Mammary epithelial cell (primary cell): ENCODE measurements around the gene PLXNA1.

Experiments
- CTCF ChIP-seq, 2 donors: IDR thresholded peaks in 1 of 2; conservative IDR thresholded peaks in 1 of 2; 2 replicates each; pipeline ENCODE4 v1.5.1; 2011 to 2012; ENCODE audit warnings: inconsistent platforms in 2 of 2, low read length in 2 of 2, mild to moderate bottlenecking in 2 of 2, control low read depth in 1 of 2, low read depth in 1 of 2; ENCODE audit not compliant: insufficient read depth in 1 of 2; ENCODE audit errors: extremely low read depth in 1 of 2
- EZH2 ChIP-seq: IDR thresholded peaks from 2 replicates; pipeline ENCODE4 v1.6.1; 2012; ENCODE audit warnings: low read length, inconsistent platforms, borderline replicate concordance

- TF ChIP-seq CTCF (conservative IDR thresholded peaks at IDR 0.05 in 1 of 2, IDR thresholded peaks at IDR 0.05 in 1 of 2; ENCODE audit: extremely low read depth in 1 of 2, insufficient read depth in 1 of 2, low read depth in 1 of 2, low read length in 2 of 2), result no peak
- TF ChIP-seq EZH2, result no peak
Measured at GRCh38 chr3:126995254-126995780, 12.4 kb downstream of the PLXNA1 start.
